Psoas muscle (tissue), 8 donors: ENCODE measurements around the gene TUFM. TPM values are rescaled to one million over a fixed set of nuclear protein-coding genes. Genes with fewer than 3 reads are reported as not detected.
"Not testable (repeated sequence)": the region's sequence is repeated elsewhere in the genome, so short reads cannot be mapped to it uniquely, and the experiment has no call there.

Source experiments
- ATAC-seq, 4 donors: fragments of 200-7000 bp; cut with Tn5 transposase; one replicate each; pipeline ENCODE4 v1.9.1; 2020; ENCODE audit warnings: moderate library complexity in 3 of 4, mild to moderate bottlenecking in 2 of 4
- DNase-seq, 2 donors: peaks; one replicate each; pipeline ENCODE4 v3.0.0-alpha.2; 2020
- H3K27ac ChIP-seq: fragments of 200-600 bp; one replicate; pipeline ENCODE4 v1.8.0; 2022
- H3K27me3 ChIP-seq, 3 donors: fragments of 200-600 bp in 1 of 3; one replicate each; pipeline versions ENCODE4 v1.6.1 to v1.8.0; 2013 to 2022; ENCODE audit warnings: low read length in 2 of 3, mild to moderate bottlenecking in 2 of 3, moderate library complexity in 1 of 3; ENCODE audit not compliant: insufficient read depth in 3 of 3
- H3K36me3 ChIP-seq, 2 donors: fragments of 200-600 bp in 1 of 2; one replicate each; pipeline versions ENCODE4 v1.6.1 to v1.8.0; 2013 to 2022; ENCODE audit warnings: low read depth in 1 of 2, mild to moderate bottlenecking in 1 of 2, moderate library complexity in 1 of 2; ENCODE audit not compliant: insufficient read depth in 1 of 2
- H3K4me1 ChIP-seq: fragments of 200-600 bp; one replicate; pipeline ENCODE4 v1.8.0; 2022
- H3K4me3 ChIP-seq: fragments of 200-600 bp; one replicate; pipeline ENCODE4 v1.8.0; 2022; ENCODE audit warnings: mild to moderate bottlenecking
- H3K9me3 ChIP-seq: fragments of 200-600 bp; one replicate; pipeline ENCODE4 v1.8.0; 2022
- WGBS, 3 donors: extraction: QIAGEN DNeasy Blood & Tissue Kit; methylation state at CpG; one replicate each; pipeline versions ENCODE4 v1.1.6 to v1.1.7; 2013; 5-methylcytosine and 5-hydroxymethylcytosine counted together
- intact Hi-C, 2 donors: fragments of 100-400 bp; cut with DNase I; formaldehyde crosslinking; loops; one replicate each; pipeline versions ENCODE4 v1.11.0 to v1.14.2; 2022
- polyA plus RNA-seq, 3 donors: library from polyadenylated mRNA; stranded (reverse); fragments of 200-250 nt; gene quantifications; one replicate each; pipeline ENCODE4 v1.2.3, GENCODE V29; 2013
- total RNA-seq, 4 donors: library from RNA; stranded (reverse); fragmentation: NEBNext Ultra II Directional in 2 of 4; extraction: Animal tissue kit (Norgen Biotek cat#: 25700) in 2 of 4; gene quantifications; one replicate each; pipeline versions ENCODE4 v1.2.1 to v1.2.4, GENCODE V29; 2021 to 2023
- TF ChIP-seq, protein P1 (sequence below): fragments of 200-600 bp; IDR thresholded peaks from one replicate; pipeline ENCODE4 v1.8.0; 2022; ENCODE audit warnings: antibody characterized with exemption
- donor health status: healthy with polysubstance abuse.
- donor health status: DM: no; HTN: no; CAD: no; lungs with moderate emphysema.
- donor health status: Bipolar disorder and iron deficiency.
- donor health status: healthy.
- donor health status: DM: yes; HTN: yes; CAD: no.
- donor health status: DM: no; HTN: no; CAD: no.
- donor health status: DM: no; HTN: no; CAD: no.
- donor health status: DM: yes; HTN: yes; CAD: no.

Gene TUFM
- total and polyA plus RNA-seq, 7 donors: 155 to 355 (median 211) TPM

GRCh38 chr16:28820016-28820415, 26.1 kb downstream of the TUFM start:
- WGBS, 3 donors: 80 to 88% (median 83%) methylated on average over 5 of the region's 5 CpGs
- H3K27ac ChIP-seq: no peak overlapping the region
- no peaks in the 10 kb centered on the region for H3K27me3 ChIP-seq
- TF ChIP-seq, protein P1, sequence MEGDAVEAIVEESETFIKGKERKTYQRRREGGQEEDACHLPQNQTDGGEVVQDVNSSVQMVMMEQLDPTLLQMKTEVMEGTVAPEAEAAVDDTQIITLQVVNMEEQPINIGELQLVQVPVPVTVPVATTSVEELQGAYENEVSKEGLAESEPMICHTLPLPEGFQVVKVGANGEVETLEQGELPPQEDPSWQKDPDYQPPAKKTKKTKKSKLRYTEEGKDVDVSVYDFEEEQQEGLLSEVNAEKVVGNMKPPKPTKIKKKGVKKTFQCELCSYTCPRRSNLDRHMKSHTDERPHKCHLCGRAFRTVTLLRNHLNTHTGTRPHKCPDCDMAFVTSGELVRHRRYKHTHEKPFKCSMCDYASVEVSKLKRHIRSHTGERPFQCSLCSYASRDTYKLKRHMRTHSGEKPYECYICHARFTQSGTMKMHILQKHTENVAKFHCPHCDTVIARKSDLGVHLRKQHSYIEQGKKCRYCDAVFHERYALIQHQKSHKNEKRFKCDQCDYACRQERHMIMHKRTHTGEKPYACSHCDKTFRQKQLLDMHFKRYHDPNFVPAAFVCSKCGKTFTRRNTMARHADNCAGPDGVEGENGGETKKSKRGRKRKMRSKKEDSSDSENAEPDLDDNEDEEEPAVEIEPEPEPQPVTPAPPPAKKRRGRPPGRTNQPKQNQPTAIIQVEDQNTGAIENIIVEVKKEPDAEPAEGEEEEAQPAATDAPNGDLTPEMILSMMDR: no peak
- DNase-seq (no peak), ATAC-seq (no peak)
- intact Hi-C loops: loop anchor here in 1 of 2 donors (5.0 kb wide), 2 partner anchors 42 to 127 kb away; partner anchors contain the start of gene SH2B1
- H3K4me1 ChIP-seq: peaks cover 6% of the 10 kb centered on the region
- H3K4me3 ChIP-seq: no peak overlapping the region
- H3K36me3 ChIP-seq: peaks cover 0 to under 1% of the 10 kb centered on the region in 2 donors
- H3K9me3 ChIP-seq: no peaks in the 10 kb centered on the region

DNA sequence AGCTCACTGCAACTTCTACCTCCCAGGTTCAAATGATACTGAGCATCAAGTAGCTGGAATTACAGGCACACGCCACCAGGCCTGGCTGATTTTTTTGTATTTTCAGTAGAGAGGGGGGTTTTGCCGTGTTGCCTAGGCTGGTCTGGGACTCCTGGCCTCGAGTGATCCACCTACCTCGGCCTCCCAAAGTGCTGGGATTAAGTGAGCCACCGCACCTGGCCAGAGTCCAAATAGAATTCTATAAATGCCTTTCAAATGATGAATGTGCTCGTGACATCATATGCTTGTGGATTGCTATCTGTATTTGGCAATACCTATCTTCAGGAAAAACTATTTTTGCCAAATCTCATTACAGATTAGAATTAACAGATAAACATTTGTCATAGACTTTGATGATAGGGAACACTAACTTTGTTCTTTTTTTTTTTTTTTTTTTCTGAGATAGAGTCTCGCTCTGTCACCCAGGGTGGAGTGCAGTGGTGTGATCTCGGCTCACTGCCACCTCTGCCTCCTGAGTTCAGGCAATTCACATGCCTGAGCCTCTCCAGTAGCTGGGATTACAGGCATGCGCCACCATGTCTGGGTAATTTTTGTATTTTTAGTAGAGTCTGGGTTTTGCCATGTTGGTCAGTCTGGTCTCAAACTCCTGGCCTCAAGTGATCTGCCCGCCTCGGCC, 38.6 kb downstream of the TUFM start:
- H3K4me3 ChIP-seq, H3K9me3 ChIP-seq, H3K36me3 ChIP-seq, H3K27ac ChIP-seq, H3K27me3 ChIP-seq, H3K4me1 ChIP-seq, intact Hi-C loops, ATAC-seq, DNase-seq: not testable (repeated sequence)
- WGBS, 3 donors: no CpG with 5 or more reads among the region's 11 CpGs

GRCh38 chr16:28802235-28803019, 43.7 kb downstream of the TUFM start:
- WGBS, 3 donors: 41 to 64% (median 52%) methylated on average over 2 to 7 of the region's 13 CpGs
- H3K9me3 ChIP-seq, intact Hi-C loops, H3K4me1 ChIP-seq, H3K27ac ChIP-seq, H3K27me3 ChIP-seq, H3K4me3 ChIP-seq, H3K36me3 ChIP-seq: not testable (repeated sequence)
- TF ChIP-seq, protein P1: peak; percentile 44
- DNase-seq (peak in 1 of 2 donors; percentile 77), ATAC-seq (peak; percentile 80 to 98 (median 86))

Other genes with a start within 250 kb of the TUFM start
- gene SULT1A2, start 249.3 kb downstream of the TUFM start, total RNA-seq: 1 to 10 TPM in 1 of 4 donors, under 1 TPM in 2, not detected in 1; 0.34 to 1.5 (median 0.52) TPM
- gene SULT1A2, start 249.3 kb downstream of the TUFM start, polyA plus RNA-seq: under 1 TPM in 2 of 3 donors, not detected in 1; 0.09 to 0.34 TPM
- gene SULT1A1, start 236.3 kb downstream of the TUFM start, total RNA-seq: 10 to 100 TPM in 3 of 4 donors, 1 to 10 TPM in 1; 8.1 to 22.8 (median 13.4) TPM
- 1 to 10 TPM; 2.8 to 6.3 (median 3.5) TPM for gene SULT1A1, start 236.3 kb downstream of the TUFM start, polyA plus RNA-seq
- gene NPIPB8, start 208.3 kb downstream of the TUFM start, total RNA-seq: under 1 TPM in 1 of 4 donors, not detected in 3; 0.78 TPM
- not detected for gene NPIPB8, start 208.3 kb downstream of the TUFM start, polyA plus RNA-seq
- 100 to 1,000 TPM; 434 to 640 (median 556) TPM for gene EIF3C, start 134.9 kb downstream of the TUFM start, total RNA-seq
- 100 to 1,000 TPM; 344 to 676 (median 345) TPM for gene EIF3C, start 134.9 kb downstream of the TUFM start, polyA plus RNA-seq
- 1 to 10 TPM in 1 of 4 donors, under 1 TPM in 1, not detected in 2; 0.62 to 1.2 TPM for gene NPIPB9, start 94.6 kb downstream of the TUFM start, total RNA-seq
- under 1 TPM in 2 of 3 donors, not detected in 1; 0.12 to 0.39 TPM for gene NPIPB9, start 94.6 kb downstream of the TUFM start, polyA plus RNA-seq
- 10 to 100 TPM; 47.7 to 66.2 (median 55.4) TPM for gene ATXN2L, start 23.3 kb downstream of the TUFM start, total RNA-seq
- 10 to 100 TPM; 28.8 to 50.0 (median 37.2) TPM for gene ATXN2L, start 23.3 kb downstream of the TUFM start, polyA plus RNA-seq
- gene SH2B1, start 17.5 kb upstream of the TUFM start, total RNA-seq: 10 to 100 TPM; 22.9 to 44.6 (median 39.9) TPM
- gene SH2B1, start 17.5 kb upstream of the TUFM start, polyA plus RNA-seq: 10 to 100 TPM; 21.0 to 47.5 (median 28.1) TPM
- 1,000 to 10,000 TPM in 3 of 4 donors, 100 to 1,000 TPM in 1; 639 to 2,539 (median 1,923) TPM for gene ATP2A1, start 32.1 kb upstream of the TUFM start, total RNA-seq
- 1,000 to 10,000 TPM in 2 of 3 donors, 100 to 1,000 TPM in 1; 169 to 1,914 (median 1,496) TPM for gene ATP2A1, start 32.1 kb upstream of the TUFM start, polyA plus RNA-seq
- 1 to 10 TPM; 3.1 to 7.0 (median 5.2) TPM for gene RABEP2, start 78.9 kb upstream of the TUFM start, total RNA-seq
- gene RABEP2, start 78.9 kb upstream of the TUFM start, polyA plus RNA-seq: 10 to 100 TPM in 1 of 3 donors, 1 to 10 TPM in 2; 6.2 to 22.8 (median 8.2) TPM
- under 1 TPM in 2 of 4 donors, not detected in 2; 0.12 to 0.32 TPM for gene CD19, start 85.6 kb upstream of the TUFM start, total RNA-seq
- under 1 TPM in 2 of 3 donors, not detected in 1; 0.10 to 0.17 TPM for gene CD19, start 85.6 kb upstream of the TUFM start, polyA plus RNA-seq
- gene NFATC2IP, start 104.6 kb upstream of the TUFM start, total RNA-seq: 10 to 100 TPM; 17.6 to 20.4 (median 18.8) TPM
- gene NFATC2IP, start 104.6 kb upstream of the TUFM start, polyA plus RNA-seq: 10 to 100 TPM; 10.6 to 16.4 (median 16.2) TPM
- 10 to 100 TPM; 12.9 to 20.3 (median 16.1) TPM for gene SPNS1, start 128.4 kb upstream of the TUFM start, total RNA-seq
- 10 to 100 TPM; 21.9 to 46.9 (median 38.0) TPM for gene SPNS1, start 128.4 kb upstream of the TUFM start, polyA plus RNA-seq
- gene LAT, start 138.7 kb upstream of the TUFM start, total RNA-seq: 1 to 10 TPM; 1.6 to 2.0 (median 1.7) TPM
- 1 to 10 TPM; 1.7 to 2.1 (median 1.8) TPM for gene LAT, start 138.7 kb upstream of the TUFM start, polyA plus RNA-seq